Measurements from ENCODE around the gene MAGEA4. TPM values are rescaled to one million over a fixed set of nuclear protein-coding genes. Genes with fewer than 3 reads are reported as not detected.
A peak's percentile ranks its signal among the peaks of the same experiment; 100 is the strongest.

Gene MAGEA4
- total RNA-seq, 1 donor from 2014 or later = not detected

- peaks cover 0 to 24% of the 10 kb centered on the region in 2 donors for H3K36me3 ChIP-seq
- intact Hi-C loops (cut with DNase I) = no loop called here
- H3K9me3 ChIP-seq = no peaks in the 10 kb centered on the region
- TF ChIP-seq CTCF (IDR thresholded peaks at IDR 0.05) (no peak), POLR2A (IDR thresholded peaks at IDR 0.05) (no peak), POLR2AphosphoS5 (IDR thresholded peaks at IDR 0.05; ENCODE audit: insufficient read depth in 1 of 2, low read depth in 1 of 2) (no peak)
- H3K4me3 ChIP-seq = no peak overlapping the region
- H3K27ac ChIP-seq = no peak overlapping the region
- no peak for DNase-seq (ENCODE audit: extremely low spot score in 2 of 2)
- no peaks in the 10 kb centered on the region for H3K27me3 ChIP-seq
- H3K4me1 ChIP-seq = no peaks in the 10 kb centered on the region
Observed at GRCh38 chrX:151954730-151955129, 42.0 kb downstream of the MAGEA4 start.

- H3K4me3 ChIP-seq = no peak overlapping the region
- no peaks in the 10 kb centered on the region for H3K9me3 ChIP-seq
- no peaks in the 10 kb centered on the region for H3K27me3 ChIP-seq
- H3K4me1 ChIP-seq = no peaks in the 10 kb centered on the region
- peaks cover 0 to 33% of the 10 kb centered on the region in 2 donors for H3K36me3 ChIP-seq
- TF ChIP-seq CTCF (IDR thresholded peaks at IDR 0.05) (no peak), POLR2A (IDR thresholded peaks at IDR 0.05) (no peak), POLR2AphosphoS5 (IDR thresholded peaks at IDR 0.05; ENCODE audit: insufficient read depth in 1 of 2, low read depth in 1 of 2) (no peak)
- intact Hi-C loops (cut with DNase I) = no loop called here
- no peak overlapping the region for H3K27ac ChIP-seq
- peak in 1 of 2 donors; percentile 54 for DNase-seq (ENCODE audit: extremely low spot score in 2 of 2)
Observed at GRCh38 chrX:151958101-151958500, 45.4 kb downstream of the MAGEA4 start.

GRCh38 chrX:151962034-151962433, 49.3 kb downstream of the MAGEA4 start:
- Histone ChIP-seq H3K9me3 (no peaks in the 10 kb centered on the region), H3K4me3 (no peak overlapping the region), H3K27ac (no peak overlapping the region), H3K4me1 (no peaks in the 10 kb centered on the region), H3K27me3 (no peaks in the 10 kb centered on the region), H3K36me3 (peaks cover 0 to 15% of the 10 kb centered on the region in 2 donors)
- TF ChIP-seq POLR2A (IDR thresholded peaks at IDR 0.05) (no peak), POLR2AphosphoS5 (IDR thresholded peaks at IDR 0.05; ENCODE audit: insufficient read depth in 1 of 2, low read depth in 1 of 2) (no peak), CTCF (IDR thresholded peaks at IDR 0.05) (no peak)
- DNase-seq (ENCODE audit: extremely low spot score in 2 of 2) = no peak
- intact Hi-C loops (cut with DNase I) = no loop called here

- Histone ChIP-seq H3K36me3 (peaks cover 0 to 26% of the 10 kb centered on the region in 2 donors), H3K4me3 (no peak overlapping the region), H3K4me1 (peaks cover 13% of the 10 kb centered on the region), H3K27ac (no peak overlapping the region), H3K27me3 (no peaks in the 10 kb centered on the region), H3K9me3 (no peaks in the 10 kb centered on the region)
- TF ChIP-seq CTCF (IDR thresholded peaks at IDR 0.05) = no peak
- TF ChIP-seq POLR2A (IDR thresholded peaks at IDR 0.05) = no peak
- no peak for TF ChIP-seq POLR2AphosphoS5 (IDR thresholded peaks at IDR 0.05; ENCODE audit: insufficient read depth in 1 of 2, low read depth in 1 of 2)
- intact Hi-C loops (cut with DNase I) = no loop called here
- DNase-seq (ENCODE audit: extremely low spot score in 2 of 2) = no peak
Observed at GRCh38 chrX:151966236-151966635, 53.5 kb downstream of the MAGEA4 start.

GRCh38 chrX:151970027-151970426, 57.3 kb downstream of the MAGEA4 start:
- peaks cover 13% of the 10 kb centered on the region for H3K4me1 ChIP-seq
- no peak overlapping the region for H3K4me3 ChIP-seq
- intact Hi-C loops (cut with DNase I) = no loop called here
- H3K36me3 ChIP-seq = peaks cover 0 to 18% of the 10 kb centered on the region in 2 donors
- H3K27ac ChIP-seq = peak overlapping the region; percentile 48
- TF ChIP-seq POLR2A (IDR thresholded peaks at IDR 0.05) (no peak), POLR2AphosphoS5 (IDR thresholded peaks at IDR 0.05; ENCODE audit: insufficient read depth in 1 of 2, low read depth in 1 of 2) (no peak)
- H3K27me3 ChIP-seq = no peaks in the 10 kb centered on the region
- no peak for DNase-seq (ENCODE audit: extremely low spot score in 2 of 2)
- H3K9me3 ChIP-seq = no peaks in the 10 kb centered on the region
